GM12878 (cell line): ENCODE data around the gene APBA1. TPM values are rescaled to one million over a fixed set of nuclear protein-coding genes. Genes with fewer than 3 reads are reported as not detected.

ENCODE experiments used
- ATAC-seq: fragments of 200-7000 bp; cut with Tn5 transposase; 3 replicates; pipeline ENCODE4 v1.9.1; 2020; ENCODE audit warnings: mild to moderate bottlenecking, moderate library complexity
- BruUV-seq: library from RNA; stranded (reverse); fragments of 400-500 nt; replicated peaks from 2 replicates; lab custom pipeline; 2021; lab: Mats Ljungman, UMichigan
- CTCF ChIA-PET: fragments of 300-600 bp; sonication (Branson Sonifier 250); formaldehyde crosslinking; extraction: SDS; loops from one replicate; lab custom pipeline; 2021; ENCODE audit warnings: inconsistent platforms; lab: Yijun Ruan, JAX
- POLR2A ChIA-PET: fragments of 350-600 bp; formaldehyde crosslinking; extraction: SDS; loops from one replicate; lab custom pipeline; 2021; ENCODE audit warnings: inconsistent platforms; lab: Charles Lee
- RAD21 ChIA-PET: fragments of 300-600 bp; sonication (Branson Sonifier 250); formaldehyde crosslinking; loops from one replicate; lab custom pipeline; 2023; ENCODE audit warnings: antibody characterized with exemption; ENCODE audit not compliant: unreplicated experiment; lab: Charles Lee
- SMC1A ChIA-PET: fragments of 300-600 bp; sonication (Branson Sonifier 250); formaldehyde crosslinking; loops from one replicate; lab custom pipeline; 2023; ENCODE audit not compliant: unreplicated experiment, uncharacterized antibody; lab: Charles Lee
- DNase-seq: peaks from one replicate; pipeline ENCODE4 v3.0.0-alpha.2; 2011; ENCODE audit warnings: low read depth, low spot score
- FAIRE-seq: peaks from 3 replicates; lab custom pipeline; 2011; peaks lifted over from hg19 to GRCh38; lab: Jason Lieb, UNC
- H2AFZ ChIP-seq: 2 replicates; pipeline ENCODE4 v1.6.0; 2011; ENCODE audit warnings: low read depth, low read length, control low read depth; ENCODE audit not compliant: control insufficient read depth
- H3K27ac ChIP-seq: 2 replicates; pipeline ENCODE4 v1.5.1; 2011; ENCODE audit warnings: control low read depth; ENCODE audit not compliant: control insufficient read depth, insufficient read depth
- H3K27me3 ChIP-seq, 2 experiments: replicated peaks in 1 of 2; 2 replicates each; pipeline versions ENCODE4 v1.6.0 to v1.6.1; 2011; ENCODE audit warnings: low read length in 1 of 2; ENCODE audit not compliant: control insufficient read depth in 2 of 2, insufficient read depth in 2 of 2
- H3K36me3 ChIP-seq, 2 experiments: 2 replicates each; pipeline ENCODE4 v1.5.1; 2011; ENCODE audit warnings: low read length in 1 of 2; ENCODE audit not compliant: control insufficient read depth in 2 of 2, insufficient read depth in 2 of 2
- H3K4me1 ChIP-seq: 2 replicates; pipeline ENCODE4 v1.6.1; 2011; ENCODE audit warnings: mild to moderate bottlenecking, low read length, moderate library complexity, mixed read lengths; ENCODE audit not compliant: control insufficient read depth, insufficient read depth
- H3K4me2 ChIP-seq: 2 replicates; pipeline ENCODE4 v1.6.0; 2011; ENCODE audit warnings: control low read depth; ENCODE audit not compliant: control insufficient read depth, insufficient read depth
- H3K4me3 ChIP-seq: fragments of 200-600 bp; sonication (generic); 2 replicates; pipeline ENCODE4 v1.5.1; 2016
- H3K79me2 ChIP-seq: 2 replicates; pipeline ENCODE4 v1.6.0; 2011; ENCODE audit warnings: low read length; ENCODE audit not compliant: control insufficient read depth, insufficient read depth
- H3K9ac ChIP-seq: 2 replicates; pipeline ENCODE4 v1.8.0; 2011; ENCODE audit warnings: low read length, control low read depth, mixed read lengths; ENCODE audit not compliant: control insufficient read depth, insufficient read depth
- H3K9me3 ChIP-seq: replicated peaks from 3 replicates; pipeline ENCODE4 v1.5.1; 2011; ENCODE audit warnings: mild to moderate bottlenecking, low read length; ENCODE audit not compliant: control insufficient read depth, insufficient read depth
- H4K20me1 ChIP-seq: 2 replicates; pipeline ENCODE4 v1.6.0; 2011; ENCODE audit not compliant: control insufficient read depth, insufficient read depth
- ATF3 ChIP-seq: IDR thresholded peaks from 2 replicates; pipeline ENCODE4 v1.6.1; 2011; ENCODE audit warnings: low read depth, mild to moderate bottlenecking, low read length, moderate library complexity, borderline replicate concordance; ENCODE audit errors: extremely low read depth
- IKZF1 ChIP-seq: fragments of 450-650 bp; conservative IDR thresholded peaks from 2 replicates; pipeline ENCODE4 v1.6.1; 2017; ENCODE audit warnings: antibody characterized with exemption, mild to moderate bottlenecking
- KAT2A ChIP-seq: conservative IDR thresholded peaks from 2 replicates; pipeline ENCODE4 v1.6.1; 2011; ENCODE audit warnings: low read depth, low read length; ENCODE audit not compliant: control insufficient read depth
- NFXL1 ChIP-seq: fragments of 450-650 bp; IDR thresholded peaks from 2 replicates; pipeline ENCODE4 v1.6.1; 2017; ENCODE audit warnings: antibody characterized with exemption, mild to moderate bottlenecking, borderline replicate concordance
- RAD21 ChIP-seq: IDR thresholded peaks from 2 replicates; pipeline ENCODE4 v1.6.1; 2011; ENCODE audit warnings: mild to moderate bottlenecking, low read depth, low read length, moderate library complexity; ENCODE audit not compliant: insufficient read depth
- WGBS: methylation state at CpG from one replicate; pipeline ENCODE4 v1.1.6; 2016; ENCODE audit warnings: low lambda C conversion rate; ENCODE audit not compliant: insufficient replicate concordance, insufficient coverage; ENCODE audit errors: missing lambda C conversion rate; 5-methylcytosine and 5-hydroxymethylcytosine counted together
- in situ Hi-C: fragments of 300-500 bp; cut with MboI; formaldehyde crosslinking; loops from 9 replicates; pipeline ENCODE4 v1.14.3; 2018; ENCODE audit warnings: mixed read lengths
- intact Hi-C: fragments of 100-400 bp; cut with micrococcal nuclease; formaldehyde crosslinking; loops from one replicate; pipeline ENCODE4 v1.14.2; 2022; ENCODE audit not compliant: unreplicated experiment
- polyA plus RNA-seq, 11 experiments: library from polyadenylated mRNA; depleted of rRNA in 4 of 11; unstranded in 6 of 11; stranded (reverse) in 5 of 11; fragments of >200 nt; fragmentation: Nextera tagmentation in 4 of 11; fragmentation: Illumina TruSeq in 1 of 11; extraction: Ambion mirVana in 4 of 11; extraction: Trizol in 1 of 11; gene quantifications; 1 replicate in 1 of 11; 2 replicates in 10 of 11; pipeline versions ENCODE4 v1.2.1 to v1.2.3, GENCODE V29; 2011 to 2016; ENCODE audit warnings: inconsistent platforms in 2 of 11, missing spikeins in 2 of 11, low read depth in 1 of 11
- total RNA-seq, 4 experiments: library from RNA; depleted of rRNA in 3 of 4; stranded (reverse); fragments of >200 nt in 3 of 4; fragmentation: Illumina TruSeq in 1 of 4; extraction: Trizol in 1 of 4; gene quantifications; 2 replicates each; pipeline versions ENCODE4 v1.2.1 to v1.2.3, GENCODE V29; 2013 to 2021
- TF ChIP-seq, protein P1 (sequence below): IDR thresholded peaks from 2 replicates; pipeline ENCODE4 v1.6.1; 2011; ENCODE audit warnings: borderline replicate concordance, low read depth, mild to moderate bottlenecking, moderate library complexity, mixed read lengths, low read length; ENCODE audit not compliant: insufficient read depth; ENCODE audit errors: extremely low read length
- TF ChIP-seq, protein P2 (sequence below): fragments of 450-650 bp; IDR thresholded peaks from 2 replicates; pipeline ENCODE4 v1.6.1; 2018; ENCODE audit warnings: mild to moderate bottlenecking, low read depth, moderate library complexity; ENCODE audit not compliant: partially characterized antibody
- TF ChIP-seq, protein P3 (sequence below): fragments of 150-350 bp; IDR thresholded peaks from 2 replicates; pipeline ENCODE4 v1.6.1; 2016; ENCODE audit warnings: low read depth, low read length

Gene APBA1
- total and polyA plus RNA-seq, 10 of the 15 experiments (the other 5 are each of a cell fraction or from before 2014, with no cell fraction given) = 0.01 to 1.3 (median 0.05) TPM; not detected in 7

- intact Hi-C loops = no loop called here
- ChIA-PET CTCF (interaction anchor here (0.7 kb wide), 1 partner anchor 274 kb away, joined by 3 read pairs; no protein-coding TSS in a partner anchor), RAD21 (no interaction called here), POLR2A (no interaction called here), SMC1A (no interaction called here)
- TF ChIP-seq RAD21 = no peak
- TF ChIP-seq, protein P1, sequence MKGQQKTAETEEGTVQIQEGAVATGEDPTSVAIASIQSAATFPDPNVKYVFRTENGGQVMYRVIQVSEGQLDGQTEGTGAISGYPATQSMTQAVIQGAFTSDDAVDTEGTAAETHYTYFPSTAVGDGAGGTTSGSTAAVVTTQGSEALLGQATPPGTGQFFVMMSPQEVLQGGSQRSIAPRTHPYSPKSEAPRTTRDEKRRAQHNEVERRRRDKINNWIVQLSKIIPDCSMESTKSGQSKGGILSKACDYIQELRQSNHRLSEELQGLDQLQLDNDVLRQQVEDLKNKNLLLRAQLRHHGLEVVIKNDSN = peak; percentile 19
- no peaks in the 10 kb centered on the region for H3K36me3 ChIP-seq
- H4K20me1 ChIP-seq = no peaks in the 10 kb centered on the region
- no peaks in the 10 kb centered on the region for H3K4me1 ChIP-seq
- BruUV-seq = no TSS peak
- in situ Hi-C loops = no loop called here
- no peak overlapping the region for H3K27ac ChIP-seq
- no peak overlapping the region for H2AFZ ChIP-seq
- no peak overlapping the region for H3K4me2 ChIP-seq
- no peak overlapping the region for H3K4me3 ChIP-seq
- no peak for FAIRE-seq
- peak; percentile 30; the same call in 2 of the 3 replicates for ATAC-seq
- 9% methylated on average over 10 of the region's 10 CpGs for WGBS
- no peaks in the 10 kb centered on the region for H3K79me2 ChIP-seq
- no peaks in the 10 kb centered on the region for H3K9me3 ChIP-seq
- no peak overlapping the region for H3K9ac ChIP-seq
- H3K27me3 ChIP-seq = peaks cover 0 to 2% of the 10 kb centered on the region in 2 experiments; a peak in 1 of 4 replicates
- DNase-seq = no peak
These were observed 26.7 kb downstream of the APBA1 start for GRCh38 chr9:69645488-69645887.

GRCh38 chr9:69643098-69643497 is 29.1 kb downstream of the APBA1 start:
- in situ Hi-C loops = no loop called here
- 0% methylated on average over 1 of the region's 1 CpG for WGBS
- CTCF ChIA-PET = no interaction called here
- no peak for TF ChIP-seq KAT2A
- TF ChIP-seq, protein P2, sequence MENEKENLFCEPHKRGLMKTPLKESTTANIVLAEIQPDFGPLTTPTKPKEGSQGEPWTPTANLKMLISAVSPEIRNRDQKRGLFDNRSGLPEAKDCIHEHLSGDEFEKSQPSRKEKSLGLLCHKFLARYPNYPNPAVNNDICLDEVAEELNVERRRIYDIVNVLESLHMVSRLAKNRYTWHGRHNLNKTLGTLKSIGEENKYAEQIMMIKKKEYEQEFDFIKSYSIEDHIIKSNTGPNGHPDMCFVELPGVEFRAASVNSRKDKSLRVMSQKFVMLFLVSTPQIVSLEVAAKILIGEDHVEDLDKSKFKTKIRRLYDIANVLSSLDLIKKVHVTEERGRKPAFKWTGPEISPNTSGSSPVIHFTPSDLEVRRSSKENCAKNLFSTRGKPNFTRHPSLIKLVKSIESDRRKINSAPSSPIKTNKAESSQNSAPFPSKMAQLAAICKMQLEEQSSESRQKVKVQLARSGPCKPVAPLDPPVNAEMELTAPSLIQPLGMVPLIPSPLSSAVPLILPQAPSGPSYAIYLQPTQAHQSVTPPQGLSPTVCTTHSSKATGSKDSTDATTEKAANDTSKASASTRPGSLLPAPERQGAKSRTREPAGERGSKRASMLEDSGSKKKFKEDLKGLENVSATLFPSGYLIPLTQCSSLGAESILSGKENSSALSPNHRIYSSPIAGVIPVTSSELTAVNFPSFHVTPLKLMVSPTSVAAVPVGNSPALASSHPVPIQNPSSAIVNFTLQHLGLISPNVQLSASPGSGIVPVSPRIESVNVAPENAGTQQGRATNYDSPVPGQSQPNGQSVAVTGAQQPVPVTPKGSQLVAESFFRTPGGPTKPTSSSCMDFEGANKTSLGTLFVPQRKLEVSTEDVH = no peak
- TF ChIP-seq, protein P3, sequence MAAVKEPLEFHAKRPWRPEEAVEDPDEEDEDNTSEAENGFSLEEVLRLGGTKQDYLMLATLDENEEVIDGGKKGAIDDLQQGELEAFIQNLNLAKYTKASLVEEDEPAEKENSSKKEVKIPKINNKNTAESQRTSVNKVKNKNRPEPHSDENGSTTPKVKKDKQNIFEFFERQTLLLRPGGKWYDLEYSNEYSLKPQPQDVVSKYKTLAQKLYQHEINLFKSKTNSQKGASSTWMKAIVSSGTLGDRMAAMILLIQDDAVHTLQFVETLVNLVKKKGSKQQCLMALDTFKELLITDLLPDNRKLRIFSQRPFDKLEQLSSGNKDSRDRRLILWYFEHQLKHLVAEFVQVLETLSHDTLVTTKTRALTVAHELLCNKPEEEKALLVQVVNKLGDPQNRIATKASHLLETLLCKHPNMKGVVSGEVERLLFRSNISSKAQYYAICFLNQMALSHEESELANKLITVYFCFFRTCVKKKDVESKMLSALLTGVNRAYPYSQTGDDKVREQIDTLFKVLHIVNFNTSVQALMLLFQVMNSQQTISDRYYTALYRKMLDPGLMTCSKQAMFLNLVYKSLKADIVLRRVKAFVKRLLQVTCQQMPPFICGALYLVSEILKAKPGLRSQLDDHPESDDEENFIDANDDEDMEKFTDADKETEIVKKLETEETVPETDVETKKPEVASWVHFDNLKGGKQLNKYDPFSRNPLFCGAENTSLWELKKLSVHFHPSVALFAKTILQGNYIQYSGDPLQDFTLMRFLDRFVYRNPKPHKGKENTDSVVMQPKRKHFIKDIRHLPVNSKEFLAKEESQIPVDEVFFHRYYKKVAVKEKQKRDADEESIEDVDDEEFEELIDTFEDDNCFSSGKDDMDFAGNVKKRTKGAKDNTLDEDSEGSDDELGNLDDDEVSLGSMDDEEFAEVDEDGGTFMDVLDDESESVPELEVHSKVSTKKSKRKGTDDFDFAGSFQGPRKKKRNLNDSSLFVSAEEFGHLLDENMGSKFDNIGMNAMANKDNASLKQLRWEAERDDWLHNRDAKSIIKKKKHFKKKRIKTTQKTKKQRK = no peak
- no peak for TF ChIP-seq NFXL1
- TF ChIP-seq ATF3 = no peak
- TF ChIP-seq IKZF1 = no peak

More at GRCh38 chr9:69643098-69643497, 29.1 kb downstream of the APBA1 start:
- no peak for DNase-seq
- Histone ChIP-seq H3K4me2 (no peak overlapping the region), H4K20me1 (no peaks in the 10 kb centered on the region), H3K4me1 (no peaks in the 10 kb centered on the region), H3K27ac (no peak overlapping the region), H3K4me3 (no peak overlapping the region), H3K9ac (no peak overlapping the region), H2AFZ (no peak overlapping the region), H3K79me2 (no peaks in the 10 kb centered on the region), H3K27me3 (peaks cover 0 to under 1% of the 10 kb centered on the region in 2 experiments; a peak in 1 of 4 replicates), H3K36me3 (no peaks in the 10 kb centered on the region), H3K9me3 (no peaks in the 10 kb centered on the region)
- BruUV-seq = no TSS peak
- intact Hi-C loops = no loop called here
- no peak for ATAC-seq
- no peak for FAIRE-seq
- SMC1A ChIA-PET = no interaction called here
- RAD21 ChIA-PET = no interaction called here
- POLR2A ChIA-PET = no interaction called here
